ENCODE measurements around the gene CYB5R4.
"Not testable (repeated sequence)": the region's sequence is repeated elsewhere in the genome, so short reads cannot be mapped to it uniquely, and the experiment has no call there.

CYB5R4 gene

DNA sequence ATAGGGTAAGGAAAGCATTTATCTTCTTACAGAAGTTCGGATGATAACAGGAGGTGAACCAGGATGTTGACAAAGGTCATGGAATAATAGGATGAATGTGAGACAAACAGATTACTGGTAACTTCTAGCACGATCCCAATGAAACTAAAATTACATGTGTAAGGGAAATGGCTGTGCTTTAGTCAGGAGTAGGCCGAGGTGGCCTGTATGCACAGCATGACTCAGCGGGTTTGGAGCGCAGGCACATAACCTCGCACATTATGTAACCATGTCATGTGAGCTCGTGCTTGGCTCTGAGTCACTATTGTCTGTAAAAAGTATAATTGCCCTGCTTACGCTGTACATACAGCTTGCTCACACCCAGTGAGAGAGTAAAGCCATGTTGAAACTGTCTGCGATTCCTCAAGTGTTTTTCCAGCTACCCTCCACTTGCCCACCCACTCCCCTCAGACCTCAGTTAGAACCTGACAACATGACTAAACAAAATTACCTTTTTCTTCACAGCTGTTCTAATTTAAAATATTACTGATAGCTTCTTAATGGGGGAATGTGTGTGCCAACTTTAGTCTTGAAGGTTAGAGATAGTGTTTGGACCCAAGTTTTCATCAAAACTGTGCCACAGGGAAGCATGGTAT, 8.2 kb downstream of the CYB5R4 start:
- peak; percentile 51 for DNase-seq

DNA sequence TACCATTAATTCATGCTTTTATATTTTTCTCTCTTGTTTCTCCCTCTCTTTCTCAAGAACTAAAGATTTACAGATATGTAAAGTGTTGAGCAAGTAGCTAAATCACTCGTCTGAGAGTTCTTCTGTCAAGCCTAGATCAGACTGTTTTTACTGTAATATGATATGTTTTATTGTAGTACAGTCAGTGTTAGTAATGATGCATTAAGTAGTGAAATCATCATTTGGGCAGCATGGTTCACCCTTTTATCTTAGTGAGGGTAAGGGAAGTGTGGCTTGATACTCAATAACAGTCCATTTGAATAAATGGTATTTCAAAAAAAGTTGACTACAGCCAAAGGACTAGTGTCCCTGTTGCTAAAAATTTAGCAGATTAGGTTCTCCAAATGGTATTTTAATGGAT, 9.2 kb downstream of the CYB5R4 start:
- no peak for DNase-seq

DNA sequence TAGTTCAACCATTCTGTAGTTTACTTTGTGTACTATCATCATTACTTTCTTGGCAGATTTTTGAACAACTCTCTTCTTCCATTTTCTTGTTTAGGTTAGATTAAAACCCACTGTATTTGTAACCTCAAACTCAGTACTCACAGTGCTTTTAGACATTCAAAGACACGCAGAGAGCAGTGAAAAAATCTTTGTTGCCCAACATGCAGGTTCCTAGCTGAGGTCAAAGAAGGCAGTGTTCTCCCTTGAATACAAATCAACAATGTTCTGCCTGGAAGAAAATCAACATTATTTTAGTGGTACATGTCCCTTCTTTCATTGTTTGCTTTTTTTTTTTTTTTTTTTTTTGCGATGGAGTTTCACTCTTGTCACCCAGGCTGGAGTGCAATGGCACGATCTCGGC, 11.2 kb downstream of the CYB5R4 start:
- DNase-seq, result no peak

DNA sequence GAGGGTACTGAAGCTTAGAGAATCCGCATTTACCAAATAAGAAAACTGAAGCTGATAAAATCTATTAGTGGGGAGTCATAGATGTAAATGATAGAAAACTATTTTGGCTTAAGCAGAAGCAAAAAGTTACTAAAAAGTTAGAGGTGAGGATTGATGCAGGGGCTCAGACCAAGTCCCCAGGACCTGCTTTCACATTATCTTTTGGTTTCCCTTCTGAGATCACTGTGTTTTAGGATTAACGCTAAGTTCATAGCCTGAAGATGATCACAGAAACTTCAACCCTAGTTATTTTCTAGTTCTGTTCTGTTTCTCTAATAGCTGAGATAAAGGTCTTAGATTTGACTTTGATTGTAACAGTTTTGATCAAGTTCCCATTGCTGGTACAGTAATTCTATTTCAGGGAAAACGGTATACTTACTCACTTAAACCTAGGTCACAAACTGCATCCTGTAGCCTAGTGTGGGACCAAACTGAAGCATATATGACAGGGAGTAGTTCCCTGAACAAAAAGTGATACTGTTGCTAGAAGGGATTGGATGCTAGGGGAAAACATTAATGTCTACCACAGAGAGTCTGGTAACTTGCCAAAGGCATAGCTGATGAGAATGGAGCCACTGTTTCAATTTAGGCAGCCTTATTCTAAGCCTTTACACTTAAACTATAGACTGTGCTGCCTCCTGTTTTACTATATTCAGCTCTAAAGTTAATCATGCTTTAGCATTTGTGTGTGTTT, 13.1 kb downstream of the CYB5R4 start:
- DNase-seq, result no peak

DNA sequence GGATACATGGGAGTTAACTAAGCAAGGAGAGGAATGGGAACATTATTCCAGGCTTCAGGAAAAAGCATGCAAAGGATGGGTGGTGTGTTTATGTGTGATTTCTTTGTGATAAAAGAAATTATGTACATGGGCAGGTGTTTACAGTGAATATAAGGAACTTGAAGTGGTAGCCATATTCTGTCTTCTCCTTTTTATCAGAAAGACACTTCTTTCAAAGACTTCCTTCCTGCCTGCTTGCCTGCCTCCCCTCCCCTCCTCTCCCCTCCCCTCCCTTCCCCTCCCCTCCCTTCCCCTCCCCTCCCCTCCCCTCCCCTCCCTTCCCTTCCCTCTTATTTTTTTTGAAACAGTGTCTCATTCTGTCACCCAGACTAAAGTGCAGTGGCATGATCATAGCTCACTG, 14.4 kb downstream of the CYB5R4 start:
- peak; percentile 64 for DNase-seq

DNA sequence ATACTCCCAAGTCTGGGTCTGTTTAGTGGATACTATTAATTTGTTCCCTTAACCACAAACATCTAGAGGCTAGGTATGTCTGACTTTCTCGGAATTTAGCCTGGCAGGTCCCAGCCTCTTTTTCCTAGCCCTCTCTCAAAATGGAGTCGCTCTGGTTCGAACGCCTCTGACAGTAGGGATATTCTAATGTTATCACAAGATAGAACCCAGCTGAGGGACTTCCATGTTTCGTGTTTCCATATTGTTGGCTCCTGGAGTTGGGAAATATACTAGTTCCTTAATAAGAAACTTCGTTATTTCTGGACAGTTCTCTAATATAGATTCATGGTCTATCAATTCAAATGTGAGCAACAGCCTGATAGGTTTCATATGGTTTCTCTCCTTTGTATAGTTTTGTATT, 16.4 kb downstream of the CYB5R4 start:
- no peak for DNase-seq

DNA sequence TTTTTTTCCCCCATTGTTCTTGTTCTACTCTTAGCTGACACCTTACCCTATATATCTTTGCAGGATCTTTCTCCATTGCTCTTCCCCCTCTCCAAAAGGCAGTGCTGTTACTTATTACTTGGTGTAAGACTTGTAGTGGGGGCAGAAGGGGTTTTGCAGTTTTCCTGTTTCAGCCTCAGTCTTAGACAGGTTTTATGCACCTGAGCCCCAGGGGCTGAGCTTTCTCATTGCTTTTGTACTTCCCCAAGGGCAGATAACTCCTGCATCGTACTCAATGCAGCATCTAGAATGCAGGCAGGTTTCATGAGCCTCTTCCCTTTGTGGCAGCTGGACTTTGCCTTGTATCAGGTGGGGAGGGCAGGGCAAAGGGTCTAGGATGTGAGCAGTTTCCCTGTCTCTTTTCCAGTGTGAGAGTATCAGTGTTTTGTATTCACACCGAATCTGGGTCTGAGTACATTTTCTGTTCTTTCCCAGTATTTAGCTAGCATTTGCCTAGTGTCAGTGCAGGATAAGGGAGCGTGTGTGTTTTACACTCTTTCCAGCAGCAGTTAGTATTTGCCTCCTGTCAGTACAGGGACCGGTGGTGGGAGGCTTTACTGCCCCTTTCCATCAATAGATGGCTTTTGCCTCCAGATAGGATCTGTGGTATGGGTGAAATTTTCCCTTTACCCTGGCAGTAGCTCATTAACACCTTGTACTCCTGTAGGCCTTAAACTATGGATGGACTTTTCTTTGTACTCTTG, 19.6 kb downstream of the CYB5R4 start:
- DNase-seq, result no peak

DNA sequence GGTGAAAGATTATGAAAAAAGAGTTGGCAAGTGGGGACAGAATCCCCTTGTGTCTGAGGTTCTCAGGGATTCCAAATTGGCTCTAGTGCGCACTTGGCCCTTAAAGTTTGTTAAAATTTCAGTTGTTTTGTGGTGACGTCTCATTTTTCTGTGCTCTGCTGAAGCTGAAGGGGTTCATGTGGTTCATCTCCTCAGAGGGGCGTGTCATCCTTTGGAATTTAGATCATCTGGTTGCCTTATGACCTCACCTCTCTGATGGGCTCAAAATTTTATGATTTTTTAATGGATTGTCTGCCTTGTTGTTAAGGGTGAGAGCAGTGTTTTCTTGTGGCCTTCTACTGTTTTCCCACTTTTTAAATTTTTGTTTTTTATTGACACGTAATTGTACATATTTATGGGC, 20.3 kb downstream of the CYB5R4 start:
- no peak for DNase-seq

DNA sequence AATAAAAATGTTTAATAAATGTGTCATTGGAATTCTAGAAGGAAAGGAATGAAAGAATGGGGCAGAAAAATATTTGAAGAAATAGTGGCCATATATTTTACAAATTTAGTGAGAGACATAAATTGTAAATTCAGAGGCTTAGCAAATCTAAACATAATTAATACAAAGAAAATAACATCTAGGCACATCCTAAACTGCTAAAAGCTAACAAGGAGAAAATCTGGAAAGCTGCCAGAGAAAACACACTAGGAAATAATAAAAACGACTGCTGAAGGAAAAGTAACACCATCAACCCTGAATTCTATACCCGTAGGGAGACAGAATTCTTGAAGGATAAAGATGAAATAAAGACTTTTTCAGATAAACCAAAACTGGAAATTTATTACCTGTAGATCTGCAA, 23.8 kb downstream of the CYB5R4 start:
- no peak for DNase-seq

DNA sequence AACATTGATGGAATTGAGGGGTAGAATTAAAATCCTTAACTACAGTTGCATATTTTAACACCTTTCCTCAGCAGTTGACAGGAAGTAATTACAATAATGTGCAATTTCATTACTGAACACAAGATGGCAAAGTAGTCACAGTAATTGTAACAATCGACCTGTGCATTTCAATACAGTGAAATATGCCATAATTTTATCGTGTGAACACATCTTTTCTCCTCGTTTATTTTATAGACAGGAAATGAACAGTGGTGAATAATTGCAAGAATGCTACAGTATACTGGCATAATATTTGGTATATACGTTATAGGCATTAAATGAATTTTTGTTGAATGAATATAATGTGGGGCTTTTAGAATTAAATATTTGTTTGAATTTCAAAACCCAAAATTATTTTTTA, 25.0 kb downstream of the CYB5R4 start:
- peak; percentile 91 for DNase-seq

DNA sequence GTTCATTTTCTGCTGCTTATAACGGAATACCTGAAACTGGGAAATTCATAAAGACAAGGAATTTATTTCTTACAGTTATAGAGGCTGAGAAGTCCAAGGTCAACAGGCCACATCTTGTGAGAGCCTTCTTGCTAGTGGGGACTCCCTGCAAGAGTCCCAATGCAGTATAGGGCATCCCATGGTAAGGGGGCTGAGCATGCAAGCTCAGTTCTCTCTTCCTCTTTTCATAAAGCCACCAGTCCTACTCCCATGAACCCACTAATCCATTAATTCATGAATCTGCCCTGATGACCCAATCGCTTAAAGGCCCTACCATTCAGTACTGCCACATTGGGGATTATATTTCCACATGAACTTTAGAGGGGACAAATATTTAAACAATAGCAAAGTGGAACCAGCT, 26.5 kb downstream of the CYB5R4 start:
- DNase-seq, result peak; percentile 27

DNA sequence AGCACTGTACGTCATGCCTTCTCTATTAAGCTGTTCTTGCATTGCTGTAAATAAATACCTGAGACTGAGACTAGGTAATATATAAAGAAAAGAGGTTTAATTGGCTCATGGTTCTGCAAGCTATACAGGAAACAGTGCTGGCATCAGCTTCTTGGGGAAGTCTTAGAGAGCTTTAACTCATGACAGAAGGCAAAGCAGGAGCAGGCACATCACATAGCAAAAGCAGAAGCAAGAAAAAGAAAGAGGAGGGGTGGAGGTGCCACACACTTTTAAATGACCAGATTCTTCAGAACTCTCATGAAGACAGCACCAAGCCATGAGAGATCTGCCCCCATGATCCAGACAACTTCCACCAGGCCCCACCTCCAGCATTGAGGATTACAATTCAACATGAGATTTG, 30.1 kb downstream of the CYB5R4 start:
- DNase-seq, result no peak

DNA sequence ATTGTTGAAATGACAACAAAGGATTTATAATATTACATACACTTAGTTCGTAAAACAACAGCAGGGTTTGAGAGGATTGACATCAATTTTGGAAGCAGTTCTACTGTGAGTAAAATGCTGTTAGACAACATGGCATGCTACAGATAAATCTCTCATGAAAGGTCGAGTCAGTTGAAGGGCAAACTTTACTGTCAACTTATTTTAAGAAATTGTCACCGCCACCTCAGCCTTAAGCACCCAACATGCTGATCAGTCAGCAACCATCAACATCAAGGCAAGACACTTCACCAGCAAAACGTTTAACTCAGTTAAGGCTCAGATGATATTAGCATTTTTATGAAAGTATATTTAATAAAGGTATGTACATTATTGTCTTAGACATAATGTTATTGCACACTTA, 31.0 kb downstream of the CYB5R4 start:
- DNase-seq, result no peak

DNA sequence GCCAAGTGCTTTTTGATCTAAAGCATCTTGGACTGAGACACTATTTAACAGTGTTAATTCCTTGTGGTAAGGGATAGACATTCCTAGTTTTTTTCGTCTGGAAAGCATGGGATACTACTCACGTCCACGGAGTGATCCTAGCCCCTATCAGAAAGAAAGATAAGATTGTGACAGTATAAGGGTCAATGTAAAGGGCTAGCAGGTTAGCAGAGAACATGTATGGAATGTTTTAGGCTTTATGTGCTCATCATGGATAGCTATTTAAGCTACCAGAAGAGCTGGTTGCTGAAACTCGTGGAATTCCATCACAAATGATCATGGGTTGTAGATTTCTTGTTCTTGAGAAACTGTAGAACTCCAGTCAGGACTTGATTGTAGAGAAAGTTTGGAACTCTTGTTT, 32.1 kb downstream of the CYB5R4 start:
- no peak for DNase-seq

DNA sequence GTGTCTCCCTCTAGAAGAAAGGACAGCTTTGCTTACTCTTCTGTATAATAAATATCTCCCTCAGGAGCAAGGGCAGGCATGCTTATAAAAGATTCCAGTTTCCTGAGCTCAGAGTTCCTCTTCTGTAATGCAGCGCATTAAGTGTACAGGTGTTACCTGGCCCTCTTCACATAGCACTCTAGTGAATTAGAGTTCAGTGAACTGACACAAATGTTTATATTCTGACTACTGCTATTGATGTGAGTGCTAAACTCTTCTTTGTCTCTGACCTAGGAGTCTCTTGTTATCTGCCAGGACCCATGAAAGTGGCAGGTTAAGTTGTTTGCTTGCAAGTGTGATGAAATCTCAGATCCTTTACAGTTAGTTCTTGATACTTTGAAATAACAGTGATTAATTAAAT, 33.5 kb downstream of the CYB5R4 start:
- DNase-seq, result no peak

DNA sequence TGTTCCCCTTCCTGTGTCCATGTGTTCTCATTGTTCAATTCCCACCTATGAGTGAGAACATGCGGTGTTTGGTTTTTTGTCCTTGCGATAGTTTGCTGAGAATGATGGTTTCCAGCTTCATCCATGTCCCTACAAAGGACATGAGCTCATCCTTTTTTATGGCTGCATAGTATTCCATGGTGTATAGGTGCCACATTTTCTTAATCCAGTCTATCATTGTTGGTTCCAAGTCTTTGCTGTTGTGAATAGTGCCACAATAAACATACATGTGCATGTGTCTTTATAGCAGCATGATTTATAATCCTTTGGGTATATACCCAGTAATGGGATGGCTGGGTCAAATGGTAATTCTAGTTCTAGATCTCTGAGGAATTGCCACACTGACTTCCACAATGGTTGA, 37.6 kb downstream of the CYB5R4 start:
- not testable (repeated sequence) for DNase-seq

DNA sequence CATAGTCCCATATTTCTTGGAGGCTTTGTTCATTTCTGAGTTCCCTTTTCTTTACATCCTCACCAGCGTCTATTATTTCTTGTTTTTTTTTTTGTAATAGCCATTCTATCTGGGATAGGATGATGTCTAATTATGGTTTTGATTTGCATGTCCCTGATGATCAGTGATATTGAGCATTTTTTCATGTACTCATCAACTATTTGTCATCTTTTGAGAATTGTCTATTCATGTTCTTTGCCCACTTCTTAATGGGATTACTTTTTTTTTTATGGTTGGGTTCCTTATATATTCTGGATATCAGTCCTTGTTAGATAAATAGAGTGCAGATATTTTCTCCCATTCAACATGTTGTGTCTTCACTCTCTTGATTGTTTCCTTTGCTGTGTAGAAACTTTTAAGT, 42.1 kb downstream of the CYB5R4 start:
- DNase-seq, result no peak

DNA sequence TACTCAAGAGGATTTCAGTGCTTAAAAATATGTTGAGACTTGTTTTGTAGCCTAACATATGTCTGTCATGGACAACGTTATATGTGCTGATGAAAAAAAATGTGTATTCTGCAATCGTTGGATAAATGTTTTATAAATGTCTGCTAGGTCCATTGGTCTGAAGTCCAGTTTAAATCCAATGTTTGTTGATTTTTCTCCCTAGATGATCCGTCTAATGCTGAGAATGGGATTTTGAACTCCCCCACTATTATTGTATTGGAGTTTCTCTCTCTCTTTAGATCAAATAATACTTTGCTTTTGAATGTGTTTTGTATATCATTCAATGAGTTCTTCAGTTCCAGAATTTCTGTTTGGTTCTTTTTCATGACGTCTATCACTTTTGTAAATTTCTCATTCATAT, 44.9 kb downstream of the CYB5R4 start:
- no peak for DNase-seq

DNA sequence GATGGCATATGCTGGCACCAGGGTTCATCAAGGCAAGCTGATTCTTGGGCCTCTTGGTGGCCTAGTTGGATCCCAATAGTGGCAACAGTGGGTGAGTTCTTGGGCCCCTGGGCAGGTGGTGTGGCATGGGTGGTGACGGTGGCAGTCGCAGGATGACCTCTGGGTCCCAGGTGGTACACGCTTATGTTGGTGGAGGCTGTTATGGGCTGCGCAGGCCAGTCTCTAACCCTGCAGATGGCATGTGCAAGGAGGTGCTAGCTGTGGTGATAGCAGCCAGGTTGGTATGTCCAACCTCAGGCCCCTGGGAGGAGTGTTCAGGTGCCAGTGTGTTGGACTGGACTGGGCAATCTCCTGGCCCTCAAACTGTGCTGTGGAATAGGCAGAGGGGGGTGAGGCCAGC, 46.2 kb downstream of the CYB5R4 start:
- no peak for DNase-seq

DNA sequence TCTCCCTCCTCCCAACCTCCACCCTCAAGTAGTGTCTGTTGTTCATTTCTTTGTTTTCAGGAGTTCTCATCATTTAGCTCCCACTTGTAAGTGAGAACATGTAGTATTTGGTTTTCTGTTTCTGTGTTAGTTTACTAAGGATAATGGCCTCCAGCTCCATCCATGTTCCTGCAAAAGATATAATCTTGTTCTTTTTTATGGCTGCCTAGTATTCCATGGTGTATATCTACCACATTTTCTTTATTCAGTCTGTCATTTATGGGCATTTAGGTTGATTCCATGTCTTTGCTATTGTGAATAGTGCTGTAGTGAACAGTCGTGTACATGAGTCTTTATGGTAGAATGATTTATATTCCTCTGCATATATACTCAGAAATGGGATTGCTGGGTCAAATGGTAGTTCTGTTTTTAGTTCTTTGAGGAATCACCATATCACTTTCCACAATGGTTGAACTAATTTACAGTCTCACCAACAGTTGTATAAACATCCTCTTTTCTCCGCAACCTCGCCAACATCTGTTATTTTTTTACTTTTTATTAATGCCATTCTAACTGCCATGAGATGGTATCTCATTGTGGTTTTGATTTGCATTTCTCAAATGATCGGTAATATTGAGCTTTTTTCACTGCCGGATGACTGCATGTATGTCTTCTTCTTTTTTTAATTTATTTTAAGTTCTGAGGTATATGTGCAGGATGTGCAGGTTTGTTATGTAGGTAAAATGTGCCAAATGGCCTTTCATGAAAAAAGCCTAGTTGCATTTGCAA, 48.3 kb downstream of the CYB5R4 start:
- DNase-seq, result not testable (repeated sequence)

DNA sequence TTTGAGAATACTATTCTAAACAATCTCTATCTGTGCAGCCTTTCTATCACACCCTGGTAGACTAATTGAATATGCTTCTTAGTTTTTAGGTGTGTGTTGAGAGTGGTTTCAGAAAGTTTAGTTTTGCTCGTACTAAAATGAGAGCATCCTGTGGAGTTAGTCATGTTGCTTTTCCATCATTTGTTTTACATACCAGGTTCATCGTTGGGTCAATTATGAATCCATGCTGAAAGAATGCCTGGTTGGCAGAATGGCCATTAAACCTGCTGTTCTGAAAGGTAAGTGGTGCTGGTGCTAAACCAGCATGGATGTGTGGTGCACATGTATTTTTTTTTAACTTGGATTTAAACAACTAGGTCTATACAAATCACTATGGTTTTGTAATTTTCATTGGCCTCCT, 49.3 kb downstream of the CYB5R4 start:
- no peak for DNase-seq

DNA sequence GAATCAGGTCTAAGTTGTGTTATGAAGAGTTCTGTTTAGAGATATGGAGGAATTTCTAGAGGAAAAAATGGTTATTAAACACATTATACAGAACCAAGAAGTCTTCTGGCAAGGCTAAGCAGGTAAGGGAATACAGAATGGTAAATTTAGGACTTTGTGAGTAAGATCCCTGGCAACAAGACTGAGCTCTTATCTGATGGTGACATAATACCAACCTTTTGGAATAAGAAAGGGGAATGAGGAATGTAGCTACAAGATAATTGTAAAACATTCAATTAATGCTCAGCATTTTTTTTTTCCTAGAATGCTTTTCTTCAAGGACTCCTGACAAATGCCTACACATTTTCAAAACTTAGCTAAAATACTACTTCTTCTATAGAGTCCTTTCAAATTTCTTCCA, 51.8 kb downstream of the CYB5R4 start:
- no peak for DNase-seq

DNA sequence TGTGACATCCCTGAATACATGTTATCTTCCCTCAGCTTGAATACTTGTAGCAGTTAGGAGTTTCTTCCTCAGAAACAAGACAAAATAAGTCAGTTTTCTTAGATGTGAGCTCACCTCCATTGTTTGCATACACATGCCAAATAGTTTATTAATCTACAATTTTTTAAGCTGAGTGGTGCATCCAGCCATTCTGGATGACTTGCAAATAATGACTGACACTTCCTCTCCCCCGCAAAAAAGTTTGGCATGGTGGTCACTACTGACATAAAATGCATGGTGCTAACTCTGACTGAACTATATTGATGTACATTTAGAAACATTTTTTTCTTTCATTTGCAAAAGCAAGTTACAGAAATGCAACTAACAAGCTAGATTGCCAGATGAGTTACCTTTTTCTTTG, 55.5 kb downstream of the CYB5R4 start:
- DNase-seq, result no peak

DNA sequence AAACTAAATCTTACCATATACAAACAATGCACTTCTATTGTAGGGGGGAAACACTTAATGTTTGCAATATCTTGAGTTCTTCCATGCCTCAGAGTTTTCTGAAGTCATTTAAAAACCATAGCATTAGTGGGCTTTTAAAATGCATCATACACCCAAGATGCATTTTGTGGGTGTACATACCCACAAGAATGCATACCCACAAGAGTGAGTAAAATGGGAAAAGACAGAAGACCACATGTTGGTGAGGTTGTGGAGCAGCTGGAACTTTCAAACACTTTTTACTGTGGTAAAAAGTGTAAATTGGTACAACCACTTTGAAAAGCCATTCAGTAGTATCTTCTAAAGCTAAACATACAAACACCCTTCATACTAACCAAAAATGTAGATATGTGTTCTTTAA, 57.5 kb downstream of the CYB5R4 start:
- DNase-seq, result no peak

Measured in OCI-M1 (cell line).